H1 (cell line): ENCODE data around the gene PHEX.

ENCODE experiments used
- CBX5 ChIP-seq: fragments of 300-800, 300-1000 bp; sonication (generic); IDR thresholded peaks from 2 replicates; pipeline ENCODE4 v1.7.1; 2016; ENCODE audit warnings: antibody characterized with exemption, low read length, low read depth
- CHD1 ChIP-seq: IDR thresholded peaks from 2 replicates; pipeline ENCODE4 v1.6.1; 2012; ENCODE audit warnings: low read depth, low read length, improper control_type of control experiment
- EP300 ChIP-seq, 2 experiments: IDR thresholded peaks; 1 replicate in 1 of 2; 2 replicates in 1 of 2; pipeline ENCODE4 v1.6.1; 2011 to 2012; ENCODE audit warnings: low read depth in 2 of 2, low read length in 2 of 2, mild to moderate bottlenecking in 2 of 2, borderline replicate concordance in 1 of 2, inconsistent platforms in 1 of 2, moderate library complexity in 1 of 2
- FOSL1 ChIP-seq: IDR thresholded peaks from 2 replicates; pipeline ENCODE4 v1.6.1; 2011; ENCODE audit warnings: mild to moderate bottlenecking, low read depth, low read length, moderate library complexity; ENCODE audit not compliant: insufficient read depth
- HDAC6 ChIP-seq: IDR thresholded peaks from one replicate; pipeline ENCODE4 v1.7.1; 2012; ENCODE audit warnings: low read depth, mild to moderate bottlenecking, inconsistent platforms, low read length, moderate library complexity
- JUN ChIP-seq: IDR thresholded peaks from 2 replicates; pipeline ENCODE4 v1.6.1; 2011; ENCODE audit warnings: low read depth, mild to moderate bottlenecking, improper control_type of control experiment, low read length
- MAX ChIP-seq: IDR thresholded peaks from 2 replicates; pipeline ENCODE4 v1.6.1; 2012; ENCODE audit warnings: inconsistent platforms
- POLR2A ChIP-seq, 2 experiments: IDR thresholded peaks; 1 replicate in 1 of 2; 2 replicates in 1 of 2; pipeline ENCODE4 v1.6.1; 2011; ENCODE audit warnings: low read depth in 2 of 2, low read length in 2 of 2, mild to moderate bottlenecking in 2 of 2; ENCODE audit errors: control extremely low read depth in 1 of 2
- POLR2AphosphoS5 ChIP-seq: IDR thresholded peaks from 2 replicates; pipeline ENCODE4 v1.6.1; 2011; ENCODE audit warnings: low read depth, low read length
- SIRT6 ChIP-seq: IDR thresholded peaks from one replicate; pipeline ENCODE4 v1.7.1; 2012; ENCODE audit warnings: low read length, inconsistent platforms
- SUZ12 ChIP-seq: fragments of 200-600 bp; sonication (generic); IDR thresholded peaks from 2 replicates; pipeline ENCODE4 v1.6.1; 2012; ENCODE audit warnings: mild to moderate bottlenecking, inconsistent platforms, low read length, moderate library complexity, mixed read lengths
- YY1 ChIP-seq: IDR thresholded peaks from 2 replicates; pipeline ENCODE4 v1.6.1; 2011; ENCODE audit warnings: low read depth, mild to moderate bottlenecking, low read length
- TF ChIP-seq, protein P1 (sequence below), 3 experiments: IDR thresholded peaks; 1 replicate in 2 of 3; 2 replicates in 1 of 3; pipeline versions ENCODE4 v1.5.1 to v1.6.1; 2011; ENCODE audit warnings: low read length in 3 of 3, mild to moderate bottlenecking in 3 of 3, inconsistent platforms in 2 of 3, low read depth in 1 of 3, moderate library complexity in 1 of 3; ENCODE audit not compliant: insufficient read depth in 1 of 3; ENCODE audit errors: control extremely low read depth in 1 of 3

GRCh38 chrX:21991504-21991903, 40.6 kb upstream of the PHEX start:
- no peak for TF ChIP-seq POLR2AphosphoS5
- TF ChIP-seq HDAC6, result no peak
- TF ChIP-seq MAX, result no peak
- TF ChIP-seq CBX5, result no peak
- no peak for TF ChIP-seq JUN
- TF ChIP-seq SIRT6, result no peak
- TF ChIP-seq EP300 (IDR thresholded peaks at IDR 0.05; ENCODE audit: borderline replicate concordance in 1 of 2, low read depth in 2 of 2, low read length in 2 of 2), result no peak
- TF ChIP-seq CHD1, result no peak
- no peak for TF ChIP-seq SUZ12
- no peak for TF ChIP-seq FOSL1
- TF ChIP-seq, protein P1, sequence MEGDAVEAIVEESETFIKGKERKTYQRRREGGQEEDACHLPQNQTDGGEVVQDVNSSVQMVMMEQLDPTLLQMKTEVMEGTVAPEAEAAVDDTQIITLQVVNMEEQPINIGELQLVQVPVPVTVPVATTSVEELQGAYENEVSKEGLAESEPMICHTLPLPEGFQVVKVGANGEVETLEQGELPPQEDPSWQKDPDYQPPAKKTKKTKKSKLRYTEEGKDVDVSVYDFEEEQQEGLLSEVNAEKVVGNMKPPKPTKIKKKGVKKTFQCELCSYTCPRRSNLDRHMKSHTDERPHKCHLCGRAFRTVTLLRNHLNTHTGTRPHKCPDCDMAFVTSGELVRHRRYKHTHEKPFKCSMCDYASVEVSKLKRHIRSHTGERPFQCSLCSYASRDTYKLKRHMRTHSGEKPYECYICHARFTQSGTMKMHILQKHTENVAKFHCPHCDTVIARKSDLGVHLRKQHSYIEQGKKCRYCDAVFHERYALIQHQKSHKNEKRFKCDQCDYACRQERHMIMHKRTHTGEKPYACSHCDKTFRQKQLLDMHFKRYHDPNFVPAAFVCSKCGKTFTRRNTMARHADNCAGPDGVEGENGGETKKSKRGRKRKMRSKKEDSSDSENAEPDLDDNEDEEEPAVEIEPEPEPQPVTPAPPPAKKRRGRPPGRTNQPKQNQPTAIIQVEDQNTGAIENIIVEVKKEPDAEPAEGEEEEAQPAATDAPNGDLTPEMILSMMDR (IDR thresholded peaks at IDR 0.05; ENCODE audit: control extremely low read depth in 1 of 3, insufficient read depth in 1 of 3, low read depth in 1 of 3, low read length in 3 of 3), result no peak
- no peak for TF ChIP-seq YY1
- no peak for TF ChIP-seq POLR2A (IDR thresholded peaks at IDR 0.05; ENCODE audit: control extremely low read depth in 1 of 2, low read depth in 2 of 2, low read length in 2 of 2)
